Osteocyte (in vitro differentiated cells): ENCODE results near the gene DNLZ. TPM values are rescaled to one million over a fixed set of nuclear protein-coding genes. Genes with fewer than 3 reads are reported as not detected.

ENCODE experiments used
- DNase-seq: peaks from one replicate; pipeline ENCODE4 v3.0.0; 2021; ENCODE audit warnings: mixed read lengths; ENCODE audit not compliant: unreplicated experiment; ENCODE audit errors: extremely low spot score
- H3K27ac Mint-ChIP-seq: one replicate; pipeline ENCODE4 v1.8.0; 2021; ENCODE audit warnings: mild to moderate bottlenecking, mixed read lengths; ENCODE audit not compliant: unreplicated experiment
- H3K27me3 Mint-ChIP-seq: one replicate; pipeline ENCODE4 v1.8.0; 2021; ENCODE audit warnings: mixed read lengths; ENCODE audit not compliant: unreplicated experiment
- H3K36me3 Mint-ChIP-seq: one replicate; pipeline ENCODE4 v1.8.0; 2021; ENCODE audit warnings: mixed read lengths; ENCODE audit not compliant: unreplicated experiment
- H3K4me1 Mint-ChIP-seq: one replicate; pipeline ENCODE4 v1.8.0; 2021; ENCODE audit warnings: mixed read lengths; ENCODE audit not compliant: unreplicated experiment
- H3K4me3 Mint-ChIP-seq: one replicate; pipeline ENCODE4 v1.8.0; 2021; ENCODE audit warnings: mild to moderate bottlenecking, moderate library complexity, mixed read lengths; ENCODE audit not compliant: unreplicated experiment
- H3K9me3 Mint-ChIP-seq: one replicate; pipeline ENCODE4 v1.8.0; 2021; ENCODE audit warnings: mixed read lengths; ENCODE audit not compliant: unreplicated experiment
- CTCF ChIP-seq: fragments of 200-600 bp; sonication (generic); IDR thresholded peaks from 2 replicates; pipeline ENCODE4 v1.5.0; 2021; ENCODE audit warnings: antibody characterized with exemption, mild to moderate bottlenecking, moderate library complexity
- total RNA-seq: library from RNA; stranded (reverse); gene quantifications from 2 replicates; pipeline ENCODE4 v1.2.1, GENCODE V29; 2021

Gene DNLZ
- total RNA-seq, 1 donor from 2014 or later = 17.6 TPM

- Mint-ChIP-seq H3K27me3 (no peaks in the 10 kb centered on the region), H3K36me3 (no peaks in the 10 kb centered on the region), H3K9me3 (no peaks in the 10 kb centered on the region), H3K4me3 (no peak overlapping the region), H3K4me1 (peaks cover 23% of the 10 kb centered on the region), H3K27ac (no peak overlapping the region)
- no peak for DNase-seq
- no peak for TF ChIP-seq CTCF
These were observed 23.0 kb downstream of the DNLZ start for GRCh38 chr9:136340356-136341041.

DNA sequence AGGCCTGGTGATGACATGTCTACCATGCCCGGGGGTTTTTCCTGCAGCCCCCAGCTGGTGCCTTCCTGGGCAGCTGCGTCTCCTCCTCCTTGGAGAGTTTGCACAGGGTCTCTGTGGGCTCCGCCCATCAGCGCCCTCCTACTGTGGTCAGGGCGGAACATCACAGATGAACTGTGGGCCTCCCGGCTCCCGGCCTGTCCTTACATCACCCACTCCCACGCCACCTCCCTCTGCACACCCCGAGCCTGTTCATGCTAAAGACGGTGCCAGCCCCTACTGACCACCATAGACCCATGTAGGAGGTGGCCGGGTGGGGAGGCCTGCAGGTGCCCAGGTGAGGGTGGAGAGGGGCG is 23.6 kb downstream of the DNLZ start:
- Mint-ChIP-seq H3K27me3 (no peaks in the 10 kb centered on the region), H3K36me3 (no peaks in the 10 kb centered on the region), H3K4me3 (no peak overlapping the region), H3K9me3 (no peaks in the 10 kb centered on the region), H3K4me1 (peaks cover 21% of the 10 kb centered on the region), H3K27ac (no peak overlapping the region)
- DNase-seq = no peak
- no peak for TF ChIP-seq CTCF

GRCh38 chr9:136339173-136339957 is 24.2 kb downstream of the DNLZ start:
- no peak overlapping the region for H3K27ac Mint-ChIP-seq
- H3K4me3 Mint-ChIP-seq = no peak overlapping the region
- peak; percentile 92 for TF ChIP-seq CTCF
- no peaks in the 10 kb centered on the region for H3K36me3 Mint-ChIP-seq
- DNase-seq = peak; percentile 91
- H3K27me3 Mint-ChIP-seq = no peaks in the 10 kb centered on the region
- H3K4me1 Mint-ChIP-seq = peaks cover 16% of the 10 kb centered on the region
- no peaks in the 10 kb centered on the region for H3K9me3 Mint-ChIP-seq

DNA sequence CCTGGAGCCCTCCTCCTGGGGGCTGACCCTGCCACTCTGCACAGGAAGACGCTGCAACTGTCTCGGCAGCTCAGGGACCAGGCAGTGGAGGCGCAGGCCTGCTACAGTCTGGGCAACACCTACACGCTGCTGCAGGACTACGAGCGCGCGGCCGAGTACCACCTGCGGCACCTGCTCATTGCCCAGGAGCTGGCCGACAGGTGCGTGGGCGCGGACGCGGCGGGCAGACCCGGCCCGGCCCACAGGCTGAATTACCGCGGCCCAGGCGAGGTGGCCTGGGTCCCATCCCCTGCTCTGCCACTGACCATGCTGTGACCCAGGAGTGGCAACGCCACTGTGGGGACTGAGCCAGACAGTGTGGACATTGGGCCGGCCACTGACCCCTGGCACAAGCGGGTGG is 25.0 kb downstream of the DNLZ start:
- TF ChIP-seq CTCF = no peak
- no peak overlapping the region for H3K4me3 Mint-ChIP-seq
- H3K36me3 Mint-ChIP-seq = no peaks in the 10 kb centered on the region

More for the DNA sequence above, 25.0 kb downstream of the DNLZ start:
- Mint-ChIP-seq H3K9me3 (no peaks in the 10 kb centered on the region), H3K27ac (no peak overlapping the region), H3K27me3 (no peaks in the 10 kb centered on the region), H3K4me1 (peaks cover 16% of the 10 kb centered on the region)
- no peak for DNase-seq
